ENCODE data around the gene CCDC80. TPM values are rescaled to one million over a fixed set of nuclear protein-coding genes. Genes with fewer than 3 reads are reported as not detected.
A peak's percentile ranks its signal among the peaks of the same experiment; 100 is the strongest.

The CCDC80 gene
- total RNA-seq, 1 donor from 2014 or later = not detected

DNA sequence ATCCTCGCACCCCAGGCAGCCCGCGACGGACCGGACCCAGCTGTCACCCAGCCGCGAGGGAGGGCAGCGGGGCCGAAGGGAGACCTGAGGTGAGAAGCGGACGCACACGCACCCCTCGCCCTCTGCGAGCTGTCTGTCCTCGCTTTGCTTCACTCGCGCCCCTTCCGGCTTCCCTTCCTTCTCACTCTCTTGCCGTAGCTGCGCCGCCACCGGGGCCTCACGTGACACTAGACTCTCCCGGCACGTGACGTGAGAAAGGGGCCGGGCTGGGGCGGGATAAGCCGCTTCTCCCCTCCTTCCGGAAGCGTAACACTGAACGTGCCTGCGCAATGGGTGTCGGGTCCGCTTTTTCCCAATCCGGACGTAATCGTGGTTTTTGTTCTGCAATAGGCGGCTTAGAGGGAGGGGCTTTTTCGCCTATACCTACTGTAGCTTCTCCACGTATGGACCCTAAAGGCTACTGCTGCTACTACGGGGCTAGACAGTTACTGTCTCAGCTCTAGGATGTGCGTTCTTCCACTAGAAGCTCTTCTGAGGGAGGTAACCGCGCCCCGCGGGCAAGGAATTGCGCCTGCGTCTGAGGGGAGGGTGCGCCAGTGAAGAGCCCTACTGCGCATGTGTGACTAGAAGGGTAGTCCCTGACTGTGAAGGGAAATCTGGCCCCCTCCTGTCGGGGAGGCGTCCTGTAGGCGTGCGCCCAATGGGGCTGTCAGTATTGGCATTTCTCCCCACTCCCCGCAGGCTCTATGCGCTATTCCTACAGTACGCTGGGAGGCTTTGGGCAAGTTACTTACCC lies 79.0 kb downstream of the CCDC80 start, which contains the start of the genes ATG3 and SLC35A5:
Gene ATG3, minus strand, starts transcription at position 229 of the 796 bp plus-strand sequence. CDS start 434 bp downstream, outside the sequence.
Gene SLC35A5, plus strand, starts transcription at position 312 of the 796 bp plus-strand sequence. CDS start 1,359 bp downstream, outside the sequence.
- intact Hi-C loops (cut with micrococcal nuclease) = loop anchor here (1.0 to 10.0 kb wide), 13 partner anchors 9 to 1650 kb away; partner anchors contain the start of genes ATP6V1A, GTPBP8, NAA50 and SIDT1
- no peaks in the 10 kb centered on the region for H3K9me3 Mint-ChIP-seq
- POLR2A ChIA-PET = interaction anchor here (0.6 to 2.4 kb wide), 21 partner anchors 9 to 1069 kb away, joined by 3 to 17 read pairs (median 5); partner anchors contain the start of genes BTLA, CD200, GTPBP8 and SLC9C1
- DNase-seq (peak; percentile 99), ATAC-seq (ENCODE audit: low read depth) (peak; percentile 80)
- H3K4me3 Mint-ChIP-seq = peak within 1 kb of the TSS; percentile 99
- peak within 1 kb of the TSS; percentile 99 for H3K27ac Mint-ChIP-seq
- peaks cover 50% of the 10 kb centered on the region for H3K4me1 Mint-ChIP-seq
- peaks cover 55% of the 10 kb centered on the region for H3K36me3 Mint-ChIP-seq (ENCODE audit: low read depth)
- no peaks in the 10 kb centered on the region for H3K27me3 Mint-ChIP-seq
- TF ChIP-seq, protein P1, sequence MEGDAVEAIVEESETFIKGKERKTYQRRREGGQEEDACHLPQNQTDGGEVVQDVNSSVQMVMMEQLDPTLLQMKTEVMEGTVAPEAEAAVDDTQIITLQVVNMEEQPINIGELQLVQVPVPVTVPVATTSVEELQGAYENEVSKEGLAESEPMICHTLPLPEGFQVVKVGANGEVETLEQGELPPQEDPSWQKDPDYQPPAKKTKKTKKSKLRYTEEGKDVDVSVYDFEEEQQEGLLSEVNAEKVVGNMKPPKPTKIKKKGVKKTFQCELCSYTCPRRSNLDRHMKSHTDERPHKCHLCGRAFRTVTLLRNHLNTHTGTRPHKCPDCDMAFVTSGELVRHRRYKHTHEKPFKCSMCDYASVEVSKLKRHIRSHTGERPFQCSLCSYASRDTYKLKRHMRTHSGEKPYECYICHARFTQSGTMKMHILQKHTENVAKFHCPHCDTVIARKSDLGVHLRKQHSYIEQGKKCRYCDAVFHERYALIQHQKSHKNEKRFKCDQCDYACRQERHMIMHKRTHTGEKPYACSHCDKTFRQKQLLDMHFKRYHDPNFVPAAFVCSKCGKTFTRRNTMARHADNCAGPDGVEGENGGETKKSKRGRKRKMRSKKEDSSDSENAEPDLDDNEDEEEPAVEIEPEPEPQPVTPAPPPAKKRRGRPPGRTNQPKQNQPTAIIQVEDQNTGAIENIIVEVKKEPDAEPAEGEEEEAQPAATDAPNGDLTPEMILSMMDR (IDR thresholded peaks at IDR 0.05) = no peak
- CTCF ChIA-PET = interaction anchor here (0.6 to 1.8 kb wide), 3 partner anchors 17 to 457 kb away, joined by 3 to 6 read pairs (median 3); partner anchors contain the start of gene SLC9C1

GRCh38 chr3:112561484-112561733 lies 79.5 kb downstream of the CCDC80 start:
- ChIA-PET POLR2A (interaction anchor here (0.7 to 2.4 kb wide), 15 partner anchors 10 to 459 kb away, joined by 3 to 17 read pairs (median 5); partner anchors contain the start of genes BTLA, CD200 and SLC9C1), CTCF (interaction anchor here (1.8 kb wide), 1 partner anchor 268 kb away, joined by 6 read pairs; the partner anchor contains the start of gene SLC9C1)
- Mint-ChIP-seq H3K27me3 (no peaks in the 10 kb centered on the region), H3K36me3 (ENCODE audit: low read depth) (peaks cover 54% of the 10 kb centered on the region), H3K9me3 (no peaks in the 10 kb centered on the region), H3K4me1 (peaks cover 52% of the 10 kb centered on the region), H3K27ac (peak overlapping the region; percentile 99), H3K4me3 (peak overlapping the region; percentile 99)
- TF ChIP-seq, protein P1 (IDR thresholded peaks at IDR 0.05) = no peak
- ATAC-seq (ENCODE audit: low read depth) (peak; percentile 46), DNase-seq (no peak)
- intact Hi-C loops (cut with micrococcal nuclease) = loop anchor here (1.0 to 10.0 kb wide), 7 partner anchors 8 to 1651 kb away; partner anchors contain the start of genes ATP6V1A, NAA50 and SIDT1

GRCh38 chr3:112560721-112561483 lies 80.0 kb downstream of the CCDC80 start:
- H3K27me3 Mint-ChIP-seq = no peaks in the 10 kb centered on the region
- peak overlapping the region; percentile 99 for H3K4me3 Mint-ChIP-seq
- H3K9me3 Mint-ChIP-seq = no peaks in the 10 kb centered on the region
- H3K4me1 Mint-ChIP-seq = peaks cover 54% of the 10 kb centered on the region
- POLR2A ChIA-PET = interaction anchor here (0.6 to 2.4 kb wide), 14 partner anchors 10 to 459 kb away, joined by 3 to 17 read pairs (median 5); partner anchors contain the start of genes BTLA and CD200
- intact Hi-C loops (cut with micrococcal nuclease) = loop anchor here (1.0 to 10.0 kb wide), 7 partner anchors 8 to 1651 kb away; partner anchors contain the start of genes ATP6V1A, NAA50 and SIDT1
- peak overlapping the region; percentile 99 for H3K27ac Mint-ChIP-seq
- CTCF ChIA-PET = interaction anchor here (1.1 to 1.8 kb wide), 2 partner anchors 267 to 424 kb away, joined by 4 to 6 read pairs; partner anchors contain the start of gene SLC9C1
- peaks cover 50% of the 10 kb centered on the region for H3K36me3 Mint-ChIP-seq (ENCODE audit: low read depth)
- TF ChIP-seq, protein P1 (IDR thresholded peaks at IDR 0.05) = no peak
- DNase-seq = no peak
- peak; percentile 9 for ATAC-seq (ENCODE audit: low read depth)

DNA sequence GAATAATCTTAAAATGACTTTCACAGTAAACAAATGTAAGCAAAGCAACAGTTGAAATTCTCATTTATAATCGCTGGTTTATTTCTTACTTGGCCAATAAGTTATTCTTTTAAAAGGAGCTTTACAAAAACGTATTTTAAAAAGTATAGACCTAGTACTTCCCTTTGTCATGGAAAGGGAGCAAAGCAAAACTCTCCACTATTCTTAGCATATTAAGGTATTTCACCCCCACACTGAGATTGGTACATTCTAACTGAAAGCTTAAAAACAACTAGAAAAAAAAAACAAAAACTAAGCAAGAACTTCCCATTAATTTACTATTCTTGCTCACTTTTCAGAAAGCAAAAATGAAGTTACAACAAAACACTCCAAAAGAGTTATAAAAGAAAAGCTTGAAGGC lies 80.6 kb downstream of the CCDC80 start:
- Mint-ChIP-seq H3K36me3 (ENCODE audit: low read depth) (peaks cover 50% of the 10 kb centered on the region), H3K4me1 (peaks cover 60% of the 10 kb centered on the region), H3K4me3 (peak overlapping the region; percentile 99), H3K9me3 (no peaks in the 10 kb centered on the region), H3K27me3 (no peaks in the 10 kb centered on the region), H3K27ac (no peak overlapping the region)
- ATAC-seq (ENCODE audit: low read depth) = no peak
- TF ChIP-seq, protein P1 (IDR thresholded peaks at IDR 0.05) = no peak
- intact Hi-C loops (cut with micrococcal nuclease) = loop anchor here (5.0 to 10.0 kb wide), 4 partner anchors 294 to 1652 kb away; partner anchors contain the start of genes ATP6V1A, NAA50 and SIDT1
- ChIA-PET CTCF (interaction anchor here (1.1 kb wide), 1 partner anchor 423 kb away, joined by 4 read pairs; no protein-coding TSS in a partner anchor), POLR2A (interaction anchor here (0.7 to 2.4 kb wide), 3 partner anchors 15 to 454 kb away, joined by 3 to 13 read pairs (median 9); partner anchors contain the start of gene CD200)
- DNase-seq = no peak
